GM18951 (cell line): ENCODE measurements around the gene SPX.

Experiments
- POLR2A ChIP-seq: IDR thresholded peaks from 4 replicates; pipeline ENCODE4 v1.6.1; 2011; ENCODE audit warnings: mild to moderate bottlenecking; ENCODE audit not compliant: insufficient read length, insufficient read depth; ENCODE audit errors: extremely low read depth
- in situ Hi-C: fragments of 300-500 bp; cut with MboI; formaldehyde crosslinking; loops from one replicate; pipeline ENCODE4 v1.12.0; 2022; ENCODE audit warnings: low sequenced_read_pairs, mixed read lengths, inconsistent platforms; ENCODE audit not compliant: unreplicated experiment

Gene SPX

GRCh38 chr12:21551841-21552465 lies 25.9 kb downstream of the SPX start:
- no peak for TF ChIP-seq POLR2A
- in situ Hi-C loops: no loop called here

- no peak for TF ChIP-seq POLR2A
- in situ Hi-C loops: no loop called here
These were observed 26.7 kb downstream of the SPX start for GRCh38 chr12:21552635-21553328.

GRCh38 chr12:21553329-21553675 lies 27.2 kb downstream of the SPX start:
- in situ Hi-C loops: no loop called here
- TF ChIP-seq POLR2A: no peak

DNA sequence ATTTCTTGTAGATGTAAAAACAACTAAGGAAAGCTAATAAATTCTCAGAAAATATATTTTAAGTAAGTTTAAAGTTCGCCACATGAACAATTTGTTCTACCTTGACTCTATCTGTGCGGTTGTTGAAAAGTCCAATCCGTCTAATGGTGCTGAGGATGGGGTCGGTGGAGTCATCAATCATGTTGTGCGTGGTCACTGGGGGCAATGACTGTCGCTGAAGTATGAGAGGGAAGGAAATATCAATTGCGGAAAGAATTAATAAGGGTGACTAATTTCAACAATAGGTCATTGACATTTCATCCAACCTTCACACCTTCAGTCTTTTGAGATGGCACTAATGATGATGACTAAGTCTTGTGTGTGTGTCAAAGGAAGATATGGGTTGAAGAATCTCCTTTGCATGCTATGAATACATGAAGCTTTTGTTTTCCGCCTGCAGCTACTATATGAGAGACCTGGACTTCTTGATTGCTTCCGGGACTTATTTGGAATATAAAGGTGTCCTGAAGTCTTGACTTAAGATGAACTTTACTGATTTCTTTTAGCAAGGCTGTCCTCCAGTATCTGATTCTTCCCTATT lies 32.1 kb downstream of the SPX start:
- in situ Hi-C loops: no loop called here
- TF ChIP-seq POLR2A: no peak

GRCh38 chr12:21559855-21560569 lies 33.9 kb downstream of the SPX start:
- in situ Hi-C loops: no loop called here
- TF ChIP-seq POLR2A: no peak

- in situ Hi-C loops: no loop called here
- no peak for TF ChIP-seq POLR2A
These were observed 35.1 kb downstream of the SPX start for GRCh38 chr12:21561158-21561557.

- in situ Hi-C loops: no loop called here
- no peak for TF ChIP-seq POLR2A
These were observed 36.8 kb downstream of the SPX start for GRCh38 chr12:21562859-21563258.

DNA sequence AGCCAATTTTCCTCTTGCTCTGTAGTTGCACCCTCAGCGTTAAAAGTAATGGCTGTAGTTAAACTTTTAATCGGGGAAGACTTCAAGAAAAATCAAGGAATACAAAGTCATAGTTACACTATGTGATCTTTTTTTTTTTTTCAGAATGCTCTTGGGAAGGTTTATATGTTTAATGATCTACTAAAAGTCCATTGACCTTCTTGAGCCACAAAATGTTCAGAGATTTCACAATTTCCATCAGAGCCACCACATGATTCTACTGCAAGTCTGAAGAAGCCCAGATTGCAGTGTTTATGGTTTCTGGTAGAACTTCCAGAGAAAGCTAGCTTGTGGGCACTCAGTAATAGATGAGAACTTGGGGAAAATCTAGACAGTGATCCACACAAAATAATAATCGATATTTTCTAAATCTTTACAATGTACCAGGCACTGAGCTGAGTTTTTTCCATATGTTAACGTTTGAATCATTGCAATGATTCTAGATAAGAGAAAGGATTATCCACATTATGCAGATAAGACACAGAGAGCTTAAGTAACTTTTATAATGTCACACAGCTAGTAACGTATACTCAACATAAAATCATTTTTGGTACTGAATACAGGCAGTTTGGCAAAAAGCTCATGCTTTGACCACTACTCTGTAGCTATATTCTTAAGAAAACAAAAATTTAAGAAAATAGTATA lies 40.3 kb downstream of the SPX start:
- no peak for TF ChIP-seq POLR2A
- in situ Hi-C loops: no loop called here

DNA sequence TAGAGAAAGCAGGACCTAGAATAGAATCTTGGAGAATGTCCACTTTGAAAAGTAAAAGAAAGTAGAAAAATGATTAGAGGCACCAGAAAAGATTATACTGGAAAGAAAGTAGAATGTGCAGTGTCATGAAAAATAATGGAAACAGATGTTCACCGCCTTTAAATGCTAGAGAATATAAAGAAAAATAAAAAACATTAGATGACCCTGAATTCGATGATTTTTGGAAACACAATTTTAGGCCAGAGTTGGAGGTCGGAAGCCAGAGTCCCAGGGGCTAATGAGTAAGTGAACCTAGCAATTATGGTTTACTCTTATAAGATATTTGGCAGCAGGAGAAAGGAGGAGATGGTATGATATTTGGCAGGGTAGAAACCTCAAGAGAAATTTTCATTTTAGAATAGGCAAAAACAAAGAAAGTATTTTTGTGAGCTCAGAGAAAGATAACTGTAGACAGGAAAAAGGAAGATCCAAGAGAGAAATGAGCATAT lies 40.9 kb downstream of the SPX start:
- in situ Hi-C loops: no loop called here
- TF ChIP-seq POLR2A: no peak

GRCh38 chr12:21568115-21568514 lies 42.0 kb downstream of the SPX start:
- in situ Hi-C loops: no loop called here
- no peak for TF ChIP-seq POLR2A

DNA sequence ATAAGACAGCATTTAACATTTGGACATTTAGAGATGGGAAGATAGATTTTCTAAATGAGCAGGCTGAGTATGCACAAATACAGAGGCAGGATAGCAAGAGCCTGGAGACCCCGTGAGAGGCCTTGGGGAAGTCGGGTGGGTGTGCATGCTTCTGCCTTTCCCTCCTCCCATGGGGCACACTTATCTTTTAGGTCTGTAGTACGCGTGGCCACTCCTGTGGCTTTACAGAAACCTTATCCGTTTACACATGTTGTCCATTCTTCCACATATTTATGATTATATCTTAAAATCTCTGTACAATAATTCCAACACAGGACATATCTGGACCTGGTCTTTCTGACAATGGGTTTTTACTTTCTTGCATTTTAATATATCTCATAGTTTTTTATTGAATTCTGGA lies 45.0 kb downstream of the SPX start:
- in situ Hi-C loops: no loop called here

DNA sequence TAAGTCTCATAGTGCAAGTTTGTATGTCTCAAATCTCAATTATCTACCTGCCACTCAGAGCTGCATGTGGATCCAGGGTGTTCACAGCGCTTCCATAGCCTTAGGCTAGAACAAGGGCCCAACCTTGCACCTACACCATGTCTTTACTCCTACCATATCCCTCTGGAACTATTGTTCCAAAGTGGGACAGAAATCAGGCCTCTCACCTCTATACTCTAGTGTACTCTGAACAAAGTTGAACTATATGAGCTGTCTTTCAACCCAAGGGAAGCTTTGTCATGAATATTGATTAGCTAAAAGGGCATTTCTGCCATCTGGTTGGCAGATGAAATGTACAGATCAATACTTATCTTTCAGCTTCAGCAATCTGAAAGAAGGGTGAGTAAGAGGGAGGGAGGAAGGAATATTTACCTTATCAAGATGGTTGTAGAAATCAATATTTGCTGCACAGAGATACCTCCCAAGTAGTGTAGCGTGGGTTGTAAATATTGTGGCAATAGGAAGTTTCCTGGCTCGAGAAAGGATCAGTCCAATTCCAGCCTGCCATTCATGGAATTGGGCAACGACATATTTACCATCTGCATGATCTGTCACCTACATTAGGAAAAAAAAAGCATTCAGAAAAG lies 47.8 kb downstream of the SPX start:
- TF ChIP-seq POLR2A: no peak
- in situ Hi-C loops: no loop called here

More for the DNA sequence above, 45.0 kb downstream of the SPX start:
- no peak for TF ChIP-seq POLR2A
